ENCODE results near the gene CTXND1. TPM values are rescaled to one million over a fixed set of nuclear protein-coding genes. Genes with fewer than 3 reads are reported as not detected.

Gene CTXND1
- total and polyA plus RNA-seq, 8 donors = 0.29 to 4.3 (median 1.4) TPM

- TF ChIP-seq POLR2AphosphoS5 (IDR thresholded peaks at IDR 0.05) = no peak
- no peak for TF ChIP-seq POLR2A (IDR thresholded peaks at IDR 0.05)
- TF ChIP-seq EP300 (IDR thresholded peaks at IDR 0.05) = no peak
- TF ChIP-seq CTCF (IDR thresholded peaks at IDR 0.05) = no peak
These were observed 13.0 kb upstream of the CTXND1 start for GRCh38 chr15:80265021-80265420.

GRCh38 chr15:80264031-80264430 is 12.0 kb upstream of the CTXND1 start:
- TF ChIP-seq POLR2AphosphoS5 (IDR thresholded peaks at IDR 0.05) = no peak
- no peak for TF ChIP-seq CTCF (IDR thresholded peaks at IDR 0.05)
- no peak for TF ChIP-seq EP300 (IDR thresholded peaks at IDR 0.05)
- TF ChIP-seq POLR2A (IDR thresholded peaks at IDR 0.05) = no peak
- Histone ChIP-seq H3K27me3 (peaks cover 0 to 42% (median 4%) of the 10 kb centered on the region in 3 donors), H3K9me3 (no peaks in the 10 kb centered on the region), H3K4me3 (no peak overlapping the region), H3K36me3 (no peaks in the 10 kb centered on the region), H3K4me1 (no peaks in the 10 kb centered on the region), H3K27ac (no peak overlapping the region)
- intact Hi-C loops (cut with DNase I; ENCODE audit: low total_unique reads) = no loop called here
- peak in 1 of 2 donors; percentile 35 for DNase-seq

More at GRCh38 chr15:80265021-80265420, 13.0 kb upstream of the CTXND1 start:
- DNase-seq = no peak
- peaks cover 0 to 33% (median 3%) of the 10 kb centered on the region in 3 donors for H3K27me3 ChIP-seq
- no peaks in the 10 kb centered on the region for H3K36me3 ChIP-seq
- H3K9me3 ChIP-seq = no peaks in the 10 kb centered on the region
- intact Hi-C loops (cut with DNase I; ENCODE audit: low total_unique reads) = no loop called here
- H3K27ac ChIP-seq = no peak overlapping the region
- no peaks in the 10 kb centered on the region for H3K4me1 ChIP-seq
- no peak overlapping the region for H3K4me3 ChIP-seq
- WGBS, 5 donors = 78 to 93% (median 83%) methylated on average over 3 of the region's 3 CpGs

- Histone ChIP-seq H3K4me1 (no peaks in the 10 kb centered on the region), H3K27ac (no peak overlapping the region), H3K36me3 (no peaks in the 10 kb centered on the region), H3K4me3 (no peak overlapping the region), H3K9me3 (no peaks in the 10 kb centered on the region), H3K27me3 (peaks cover 0 to 37% (median 4%) of the 10 kb centered on the region in 3 donors)
- intact Hi-C loops (cut with DNase I; ENCODE audit: low total_unique reads) = no loop called here
- no peak for DNase-seq
- TF ChIP-seq CTCF (IDR thresholded peaks at IDR 0.05) = no peak
- peak in 1 of 3 donors; percentile 23 for TF ChIP-seq POLR2AphosphoS5 (IDR thresholded peaks at IDR 0.05)
- no peak for TF ChIP-seq EP300 (IDR thresholded peaks at IDR 0.05)
- no peak for TF ChIP-seq POLR2A (IDR thresholded peaks at IDR 0.05)
- WGBS, 5 donors = 35 to 58% (median 41%) methylated on average over 2 of the region's 2 CpGs
These were observed 8.5 kb upstream of the CTXND1 start for GRCh38 chr15:80260551-80260950.

GRCh38 chr15:80259942-80260510 is 8.0 kb upstream of the CTXND1 start:
- WGBS, 5 donors = 60 to 100% (median 93%) methylated on average over 1 of the region's 1 CpG
- TF ChIP-seq EP300 (IDR thresholded peaks at IDR 0.05) (no peak), POLR2A (IDR thresholded peaks at IDR 0.05) (no peak), POLR2AphosphoS5 (IDR thresholded peaks at IDR 0.05) (no peak), CTCF (IDR thresholded peaks at IDR 0.05) (no peak)
- Histone ChIP-seq H3K27me3 (peaks cover 0 to 37% (median 4%) of the 10 kb centered on the region in 3 donors), H3K27ac (no peak overlapping the region), H3K4me3 (no peak overlapping the region), H3K4me1 (no peaks in the 10 kb centered on the region), H3K36me3 (no peaks in the 10 kb centered on the region), H3K9me3 (no peaks in the 10 kb centered on the region)
- DNase-seq = no peak
- intact Hi-C loops (cut with DNase I; ENCODE audit: low total_unique reads) = no loop called here
